Muscle of arm (tissue), 12 donors: ENCODE data around the gene JAG2. TPM values are rescaled to one million over a fixed set of nuclear protein-coding genes. Genes with fewer than 3 reads are reported as not detected.

Experiments used
- DNase-seq: peaks from one replicate; pipeline ENCODE4 v3.0.0-alpha.2; 2013
- polyA plus RNA-seq, 12 donors: library from polyadenylated mRNA; unstranded; fragments of 120-200 nt; gene quantifications; one replicate each; pipeline ENCODE4 v1.2.1, GENCODE V29; 2013; ENCODE audit not compliant: insufficient read length in 12 of 12

JAG2 gene
- polyA plus RNA-seq, 12 donors, result 23.7 to 54.1 (median 34.0) TPM; not detected in 1

DNA sequence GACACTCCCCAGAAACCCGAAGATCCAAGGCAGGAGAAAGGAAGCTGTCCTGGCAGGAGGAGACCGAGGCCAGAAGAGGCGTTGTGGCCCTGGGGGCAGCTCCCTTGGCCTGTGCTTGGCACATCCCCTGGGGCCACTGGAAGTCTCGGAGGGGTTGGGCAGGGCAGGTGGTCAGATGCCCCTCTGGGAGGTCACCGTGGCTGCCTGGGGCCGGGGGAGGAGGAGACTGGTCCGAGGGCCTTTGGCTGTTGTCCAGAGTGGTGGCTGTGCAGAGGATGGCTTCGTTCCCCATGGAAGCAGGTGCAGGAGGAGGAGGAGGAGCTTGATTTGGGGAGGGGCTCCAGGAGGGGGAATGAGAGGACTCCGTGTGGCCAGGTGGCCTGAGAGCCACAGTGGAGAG lies 15.9 kb upstream of the JAG2 start:
- no peak for DNase-seq

- no peak for DNase-seq
Observed at GRCh38 chr14:105182296-105183020, 13.9 kb upstream of the JAG2 start.

DNA sequence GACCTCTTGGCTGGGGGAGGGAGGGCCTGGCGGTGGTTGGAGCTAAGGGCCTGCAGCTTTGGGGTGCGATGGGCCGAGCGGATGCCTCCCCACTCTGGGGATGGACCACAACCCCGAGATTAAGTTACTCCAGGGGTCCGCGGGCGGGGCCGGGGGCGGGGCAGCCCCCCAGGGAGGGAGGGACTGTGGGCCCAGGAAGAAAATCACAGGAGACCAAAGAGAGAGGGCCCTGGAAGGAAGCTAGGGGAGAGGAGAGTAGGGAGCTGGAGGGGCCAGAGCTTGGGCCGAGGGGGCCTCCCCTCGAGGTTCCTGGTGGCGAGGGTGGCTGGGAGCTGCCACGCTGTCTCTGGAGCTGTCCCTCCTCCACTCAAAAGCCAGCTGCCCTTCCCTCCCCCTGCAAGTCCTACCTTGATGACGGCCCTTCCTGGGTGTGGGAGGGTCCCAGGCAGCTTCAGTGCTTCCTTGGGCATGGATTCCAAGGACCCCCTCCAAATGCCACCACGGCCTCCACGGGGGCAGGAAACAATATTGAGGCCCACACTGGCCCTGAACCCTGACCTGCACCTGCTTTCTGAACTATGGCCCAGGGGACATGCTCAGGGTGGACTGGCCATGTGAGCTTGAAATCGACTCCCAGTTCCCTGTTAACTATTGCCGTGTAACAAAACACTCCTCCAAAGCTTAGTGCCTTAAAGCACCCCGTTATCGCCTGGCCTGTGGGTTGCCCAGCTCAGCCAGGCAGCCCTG lies 13.1 kb upstream of the JAG2 start:
- no peak for DNase-seq

DNA sequence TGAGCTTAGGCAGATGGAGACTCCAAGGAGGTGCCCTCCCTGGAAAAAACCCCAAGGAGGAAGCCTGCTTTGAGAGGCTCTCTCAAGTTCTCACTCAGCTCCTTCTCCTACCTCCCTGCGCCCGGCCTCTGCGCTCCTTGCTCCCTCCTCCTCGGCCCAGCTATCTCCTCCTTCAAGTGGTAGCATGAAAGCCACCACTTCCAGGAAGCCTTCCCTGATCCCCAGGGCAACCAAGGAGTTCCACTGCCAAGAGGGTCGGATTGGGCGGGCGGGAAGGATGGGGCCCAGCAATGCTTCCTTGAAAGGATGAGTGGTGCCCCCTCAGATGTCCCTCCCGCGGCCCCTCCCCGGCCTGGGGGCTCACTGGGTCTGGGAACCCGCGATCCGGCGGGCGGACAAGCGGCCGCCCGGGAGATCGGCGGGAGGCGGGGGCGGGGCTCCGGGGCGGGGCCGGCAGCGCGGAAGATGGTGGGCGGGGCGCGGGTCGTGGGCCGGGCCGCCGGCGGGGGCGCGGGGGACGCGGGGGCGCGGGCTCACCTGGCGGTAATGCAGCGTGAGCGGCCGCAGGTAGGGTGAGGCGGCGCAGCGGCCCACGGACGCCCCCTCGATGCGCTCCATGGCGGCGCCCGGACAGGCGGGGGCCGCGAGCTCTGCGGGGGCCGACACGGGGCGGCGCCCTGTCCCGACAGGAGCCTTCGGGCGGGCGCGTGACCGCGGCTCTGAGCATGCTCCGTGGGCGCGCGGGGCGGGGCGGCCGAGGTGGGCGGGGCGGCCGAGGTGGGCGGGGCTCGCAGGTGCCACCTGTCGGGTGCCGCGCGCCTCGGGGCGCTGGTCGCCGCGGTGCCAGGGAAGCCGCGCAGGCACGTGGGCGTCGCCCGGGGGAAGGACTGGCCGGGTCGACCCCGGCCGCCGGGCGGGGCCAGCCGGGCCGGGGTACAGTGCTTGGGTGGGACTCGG lies 12.3 kb upstream of the JAG2 start, which contains the start of gene NUDT14:
TSS of gene NUDT14 (minus strand) at position 721 of the 957 bp plus-strand sequence. CDS start at position 618, 103 bp downstream.
- DNase-seq, result no peak

GRCh38 chr14:105179191-105179590 lies 10.6 kb upstream of the JAG2 start:
- no peak for DNase-seq

DNA sequence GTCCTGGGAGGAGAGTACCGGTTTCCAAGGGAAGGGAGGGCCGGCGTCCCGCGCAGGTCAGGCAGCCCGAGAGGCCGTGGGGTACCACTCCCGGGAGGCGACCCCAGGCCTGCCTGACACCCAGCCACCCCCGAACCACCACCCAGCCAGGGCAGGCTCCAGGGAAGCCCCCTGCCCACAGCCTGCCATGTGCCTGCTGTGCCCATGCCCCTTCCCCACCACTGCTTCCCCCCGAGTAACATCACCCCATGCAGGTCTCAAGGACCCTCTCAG lies 10.2 kb upstream of the JAG2 start:
- DNase-seq, result no peak

- DNase-seq, result no peak
Observed at GRCh38 chr14:105178069-105178867, 9.7 kb upstream of the JAG2 start.

GRCh38 chr14:105177082-105177481 lies 8.5 kb upstream of the JAG2 start:
- DNase-seq, result no peak

- DNase-seq, result no peak
Observed at GRCh38 chr14:105176513-105176912, 7.9 kb upstream of the JAG2 start.

DNA sequence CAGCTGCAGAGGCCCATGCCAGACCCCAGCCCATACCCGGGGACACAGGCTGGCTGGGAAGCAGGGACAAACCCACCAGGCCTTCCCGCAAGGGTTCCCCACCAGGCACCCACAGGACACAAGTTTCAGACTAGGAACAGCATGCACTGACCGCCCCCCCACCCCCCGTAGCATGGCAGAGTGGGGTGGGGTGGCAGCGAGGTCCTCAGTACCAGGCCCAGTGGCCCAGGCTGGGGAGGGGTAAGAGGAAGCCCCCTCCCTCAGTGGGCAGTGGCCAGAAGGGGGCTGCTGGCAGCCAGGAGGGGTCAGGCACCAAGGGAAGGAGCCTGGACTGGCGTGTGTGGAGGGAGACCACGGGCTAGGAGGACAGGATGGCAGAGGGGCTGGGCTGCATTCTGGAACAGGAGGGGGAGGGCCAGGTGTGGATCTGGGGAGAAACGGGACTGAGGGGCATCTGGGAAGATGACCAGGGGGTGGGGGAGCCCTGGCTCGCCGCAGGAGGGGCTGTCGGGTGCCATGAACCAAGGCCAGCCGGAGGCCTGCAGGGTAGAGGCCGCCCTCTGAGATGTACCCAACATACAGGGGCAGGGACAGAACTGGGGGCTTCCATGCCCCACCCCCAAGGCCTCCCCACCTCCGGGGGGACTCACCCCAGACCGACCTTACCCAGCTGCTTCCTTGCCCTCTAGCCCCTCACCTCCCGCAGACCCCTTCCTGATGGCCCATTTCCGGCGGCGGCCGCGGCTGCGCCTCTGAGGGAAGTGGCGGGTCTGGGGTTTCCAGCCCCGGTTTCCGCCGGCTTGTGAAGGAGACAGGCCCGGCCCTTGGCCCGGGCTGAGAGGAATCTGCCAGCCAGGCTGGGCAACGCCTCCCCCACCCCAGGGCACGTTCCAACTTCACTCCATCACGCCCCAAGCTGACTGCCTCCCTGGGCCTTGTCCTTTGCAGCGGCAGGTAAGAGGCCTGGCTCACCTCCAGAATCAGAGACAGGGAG lies 5.6 kb upstream of the JAG2 start:
- no peak for DNase-seq

DNA sequence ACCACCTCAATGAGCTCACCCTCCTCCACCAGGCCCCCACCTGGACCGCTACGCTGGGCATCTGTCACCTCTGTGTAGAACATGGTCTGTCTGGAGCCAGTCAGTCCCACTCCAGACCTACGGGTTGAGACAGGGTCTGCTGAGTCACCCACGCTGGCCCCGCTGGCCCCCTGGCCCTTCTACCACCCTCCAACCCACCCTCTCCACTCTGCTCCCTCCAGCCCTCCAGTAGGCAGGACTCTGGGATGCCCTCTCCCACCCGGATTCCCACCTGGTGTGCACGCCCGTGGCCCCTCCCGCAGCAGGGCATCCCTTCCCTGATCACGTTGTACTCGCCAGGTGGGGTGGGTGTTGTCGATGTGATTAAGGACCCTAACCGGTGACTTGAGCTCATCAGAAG lies 4.6 kb upstream of the JAG2 start:
- DNase-seq, result no peak

- no peak for DNase-seq
Observed at GRCh38 chr14:105172476-105172875, 3.9 kb upstream of the JAG2 start.

DNA sequence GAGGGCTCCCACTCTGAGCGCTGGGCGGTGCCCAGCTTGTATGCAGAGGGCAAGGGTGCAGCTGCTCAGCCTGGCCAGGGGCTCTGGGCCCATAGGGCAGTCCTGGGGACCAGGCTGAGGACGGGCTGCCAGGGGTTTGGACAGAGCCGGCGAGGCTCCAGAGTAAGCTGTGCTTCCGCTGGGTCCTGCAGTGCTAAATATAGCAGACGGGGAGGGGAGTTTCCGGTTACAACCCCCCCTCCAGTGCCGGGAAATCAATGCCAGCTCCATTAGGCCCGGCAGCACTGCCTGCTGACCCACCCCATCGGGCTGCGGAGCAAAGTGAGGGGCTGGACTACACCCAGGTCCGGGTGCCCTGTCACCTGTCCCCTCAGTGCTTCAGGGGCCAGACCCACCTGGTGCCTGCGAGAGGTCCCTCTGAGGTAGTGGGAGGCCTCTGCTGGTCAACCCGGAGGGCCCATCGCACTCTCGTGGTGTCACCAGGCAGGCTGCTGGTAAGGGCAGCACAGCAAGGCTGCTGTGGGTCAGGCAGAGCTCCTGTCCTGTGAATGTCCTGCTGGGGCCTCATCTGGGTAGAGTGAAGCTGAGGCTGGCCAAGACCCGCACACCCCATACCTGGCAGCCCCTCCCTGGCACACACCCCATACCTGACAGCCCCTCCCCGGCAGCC lies 2.6 kb upstream of the JAG2 start:
- no peak for DNase-seq

DNA sequence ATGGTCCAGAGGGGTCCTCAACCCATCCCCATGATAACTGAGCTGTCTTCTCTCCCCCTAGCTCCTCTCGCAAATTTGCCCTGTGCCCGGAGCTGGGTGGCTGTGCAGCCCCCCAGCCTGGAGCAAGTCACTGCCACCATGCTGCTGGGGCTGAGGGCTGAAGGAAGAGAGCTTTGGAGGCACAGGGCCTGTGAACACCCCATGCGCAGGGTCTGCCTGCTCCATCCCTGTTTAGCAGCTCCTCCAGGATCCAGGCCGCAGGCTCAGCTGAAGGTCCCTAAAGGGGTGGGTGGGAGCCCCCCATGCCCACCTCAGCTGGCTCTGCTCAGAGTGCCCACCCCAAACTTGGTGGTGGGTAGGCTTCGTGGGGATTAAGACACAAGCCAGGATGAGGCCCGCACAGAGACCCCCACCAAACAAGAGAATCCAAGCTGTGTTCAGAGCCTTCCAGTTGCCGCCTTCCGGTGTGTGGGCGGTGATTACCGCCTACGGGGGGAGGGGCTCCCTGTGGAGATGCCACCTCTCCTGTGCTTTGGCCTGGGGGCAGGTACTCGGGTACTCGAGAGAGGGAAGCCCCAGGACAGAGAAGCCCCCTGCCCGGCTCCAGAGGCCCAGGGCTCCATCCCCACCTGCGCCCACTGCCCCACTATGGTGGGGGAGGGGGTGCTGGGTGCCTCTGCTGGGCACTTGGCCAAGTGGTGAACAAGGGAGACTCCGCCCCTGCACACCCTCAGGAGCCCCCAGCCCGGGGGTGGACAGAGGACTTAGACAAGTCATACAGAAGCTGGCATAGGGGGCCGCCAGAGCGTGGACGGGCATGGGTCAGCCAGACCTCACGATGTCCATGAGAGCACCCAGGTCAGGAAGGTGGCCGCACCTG lies 1.4 kb upstream of the JAG2 start:
- no peak for DNase-seq

DNA sequence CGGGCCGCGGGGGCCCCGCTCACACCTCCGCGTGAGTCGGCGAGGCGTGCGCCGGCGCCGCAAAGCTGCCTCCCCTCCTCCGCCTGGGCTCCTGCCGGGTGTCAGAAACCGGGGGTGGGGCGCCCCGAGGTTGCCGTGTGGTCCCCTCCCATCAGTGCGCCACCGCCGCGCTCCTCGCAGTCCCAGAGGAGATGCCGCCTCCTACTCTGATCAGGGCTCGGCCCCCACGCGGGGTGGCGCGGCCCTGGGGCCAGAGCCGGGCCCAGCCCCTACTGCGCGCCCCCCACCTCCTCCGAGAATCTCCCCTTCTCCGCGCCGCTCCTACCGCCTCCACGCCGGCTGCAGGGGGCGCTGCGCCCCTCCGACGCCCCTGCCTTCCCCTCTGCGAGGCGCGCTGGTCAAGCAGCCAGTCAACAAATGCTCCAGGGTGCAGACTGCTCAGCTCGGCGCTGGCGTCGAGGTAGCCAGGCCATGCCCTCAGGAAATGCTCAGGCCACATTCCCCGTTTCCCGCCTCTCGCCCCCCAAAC lies 467 bp upstream of the JAG2 start:
- DNase-seq, result no peak

GRCh38 chr14:105168093-105168420 lies 519 bp downstream of the JAG2 start:
- no peak for DNase-seq

DNA sequence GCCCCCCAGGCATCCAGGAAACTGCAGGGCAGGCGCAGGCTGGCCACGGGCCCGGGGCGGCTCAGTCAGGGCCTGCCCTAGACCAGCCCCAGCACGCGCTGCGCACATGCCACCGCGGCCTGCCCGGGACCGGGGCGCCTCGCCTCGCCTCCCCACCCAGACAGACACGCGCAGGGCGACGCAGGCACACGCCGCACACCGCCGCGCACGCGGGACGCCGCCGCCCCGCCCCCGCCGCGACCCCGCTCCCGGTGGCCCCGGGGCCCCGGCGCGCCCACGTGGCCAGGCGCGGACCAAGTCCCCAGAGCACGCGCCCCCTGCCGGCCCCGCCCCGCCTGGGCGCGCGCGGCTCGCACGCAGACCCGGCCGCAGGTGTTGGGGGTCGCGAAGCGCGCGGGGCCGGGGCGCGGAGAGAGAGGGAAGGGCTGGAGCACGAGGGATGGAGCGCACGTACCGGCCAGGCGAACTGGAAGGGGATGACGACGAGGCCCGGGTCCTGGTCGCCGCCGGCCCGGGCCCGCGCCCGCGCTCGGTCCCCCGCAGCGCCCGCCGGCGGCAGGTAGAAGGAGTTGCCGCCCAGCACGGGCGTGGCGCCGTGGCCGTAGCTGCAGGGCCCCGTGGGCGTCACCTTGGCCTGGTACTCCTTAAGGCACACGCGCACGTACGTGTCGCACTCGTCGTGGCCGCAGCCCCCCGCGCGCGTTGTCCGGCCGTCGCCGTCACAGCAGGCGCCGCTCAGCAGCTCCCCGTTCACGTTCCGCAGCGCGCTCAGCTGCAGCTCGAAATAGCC lies 1.1 kb downstream of the JAG2 start:
- no peak for DNase-seq
